Epithelial cell of proximal tubule (primary cell): ENCODE results near the gene FGF1. TPM values are rescaled to one million over a fixed set of nuclear protein-coding genes. Genes with fewer than 3 reads are reported as not detected.
A peak's percentile ranks its signal among the peaks of the same experiment; 100 is the strongest.

Source experiments
- DNase-seq: peaks from one replicate; pipeline ENCODE4 v3.0.0-alpha.2; 2011; ENCODE audit warnings: low read depth
- H3K4me3 ChIP-seq: 2 replicates; pipeline ENCODE4 v1.5.1; 2011; ENCODE audit warnings: low read depth, mild to moderate bottlenecking, low read length
- total RNA-seq: library from RNA; depleted of rRNA; stranded (reverse); fragments of >200 nt; gene quantifications from 2 replicates; pipeline ENCODE4 v1.2.3, GENCODE V29; 2015
- TF ChIP-seq, protein P1 (sequence below): conservative IDR thresholded peaks from 2 replicates; pipeline ENCODE4 v1.5.1; 2012; ENCODE audit warnings: low read depth, mild to moderate bottlenecking, low read length

FGF1 gene
- total RNA-seq, 1 donor from 2014 or later = 1.2 TPM

DNA sequence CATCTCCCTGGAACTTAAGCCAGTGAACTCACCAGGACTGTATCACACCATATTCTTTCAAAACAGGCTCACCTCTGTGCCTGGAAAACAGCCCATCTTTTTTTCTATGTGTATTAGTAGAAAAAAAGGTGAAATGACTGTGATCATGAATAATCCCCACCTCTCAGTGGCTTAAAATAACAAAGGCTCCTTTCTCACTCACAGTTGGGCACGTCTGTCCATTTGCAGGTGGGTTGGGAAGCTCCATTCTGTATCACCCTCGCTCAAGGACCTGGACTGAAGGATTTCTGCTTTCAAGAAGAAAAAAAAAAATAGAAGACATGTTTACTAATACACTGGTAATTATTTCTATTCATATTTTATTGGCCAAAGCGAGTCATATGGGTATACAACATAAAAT is 17.3 kb upstream of the FGF1 start:
- TF ChIP-seq, protein P1, sequence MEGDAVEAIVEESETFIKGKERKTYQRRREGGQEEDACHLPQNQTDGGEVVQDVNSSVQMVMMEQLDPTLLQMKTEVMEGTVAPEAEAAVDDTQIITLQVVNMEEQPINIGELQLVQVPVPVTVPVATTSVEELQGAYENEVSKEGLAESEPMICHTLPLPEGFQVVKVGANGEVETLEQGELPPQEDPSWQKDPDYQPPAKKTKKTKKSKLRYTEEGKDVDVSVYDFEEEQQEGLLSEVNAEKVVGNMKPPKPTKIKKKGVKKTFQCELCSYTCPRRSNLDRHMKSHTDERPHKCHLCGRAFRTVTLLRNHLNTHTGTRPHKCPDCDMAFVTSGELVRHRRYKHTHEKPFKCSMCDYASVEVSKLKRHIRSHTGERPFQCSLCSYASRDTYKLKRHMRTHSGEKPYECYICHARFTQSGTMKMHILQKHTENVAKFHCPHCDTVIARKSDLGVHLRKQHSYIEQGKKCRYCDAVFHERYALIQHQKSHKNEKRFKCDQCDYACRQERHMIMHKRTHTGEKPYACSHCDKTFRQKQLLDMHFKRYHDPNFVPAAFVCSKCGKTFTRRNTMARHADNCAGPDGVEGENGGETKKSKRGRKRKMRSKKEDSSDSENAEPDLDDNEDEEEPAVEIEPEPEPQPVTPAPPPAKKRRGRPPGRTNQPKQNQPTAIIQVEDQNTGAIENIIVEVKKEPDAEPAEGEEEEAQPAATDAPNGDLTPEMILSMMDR = no peak
- DNase-seq = no peak
- no peak overlapping the region for H3K4me3 ChIP-seq

DNA sequence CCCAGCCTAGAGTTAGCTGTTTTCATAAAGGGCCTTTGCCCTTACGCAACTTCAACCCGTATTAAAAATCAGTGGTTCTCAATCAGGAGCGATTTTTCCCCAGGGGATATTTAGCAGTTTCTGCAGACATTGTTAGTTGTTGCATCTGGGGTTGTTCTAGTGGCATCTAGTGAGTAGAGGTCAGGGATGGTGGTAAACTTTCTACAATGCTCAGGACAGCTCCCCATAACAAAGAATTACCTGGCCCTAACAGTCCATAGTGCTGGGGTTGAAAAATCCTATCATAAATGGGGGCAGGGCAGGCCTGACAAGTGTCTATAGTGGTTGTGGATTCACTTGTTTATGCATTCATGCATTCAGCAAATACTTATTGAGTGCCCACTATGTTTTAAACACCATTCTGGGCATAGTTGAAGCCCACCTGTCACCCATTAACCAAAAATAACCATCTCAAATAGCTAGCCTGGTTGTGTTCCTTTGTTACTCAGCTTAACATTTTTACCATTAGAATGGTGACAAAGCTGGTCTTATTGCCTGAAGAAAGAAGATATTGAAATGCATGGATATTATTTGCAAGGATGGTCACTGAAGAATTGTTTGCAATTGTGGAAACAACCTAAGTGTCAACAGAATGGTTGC is 15.9 kb upstream of the FGF1 start:
- TF ChIP-seq, protein P1 = no peak
- H3K4me3 ChIP-seq = no peak overlapping the region
- DNase-seq = no peak

DNA sequence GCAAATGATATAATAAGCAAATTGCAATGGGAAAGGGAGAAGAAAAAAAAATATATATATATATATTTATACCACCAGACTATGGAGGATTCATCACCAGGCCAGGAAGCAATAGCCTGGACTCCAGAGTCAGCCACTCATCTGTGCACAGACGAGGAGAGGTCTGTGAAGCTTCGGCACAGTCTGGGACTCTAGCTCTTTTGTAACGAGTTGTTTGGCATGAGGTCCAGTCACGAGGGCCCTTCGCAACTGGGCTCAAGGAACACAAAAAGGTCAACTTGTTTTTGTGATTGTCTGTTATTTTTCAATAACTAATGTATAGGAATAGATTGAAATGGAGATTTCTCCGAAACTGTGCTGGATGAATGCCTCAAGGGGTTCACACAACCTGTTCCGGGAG is 14.7 kb upstream of the FGF1 start:
- TF ChIP-seq, protein P1 = no peak
- DNase-seq = no peak
- no peak overlapping the region for H3K4me3 ChIP-seq

DNA sequence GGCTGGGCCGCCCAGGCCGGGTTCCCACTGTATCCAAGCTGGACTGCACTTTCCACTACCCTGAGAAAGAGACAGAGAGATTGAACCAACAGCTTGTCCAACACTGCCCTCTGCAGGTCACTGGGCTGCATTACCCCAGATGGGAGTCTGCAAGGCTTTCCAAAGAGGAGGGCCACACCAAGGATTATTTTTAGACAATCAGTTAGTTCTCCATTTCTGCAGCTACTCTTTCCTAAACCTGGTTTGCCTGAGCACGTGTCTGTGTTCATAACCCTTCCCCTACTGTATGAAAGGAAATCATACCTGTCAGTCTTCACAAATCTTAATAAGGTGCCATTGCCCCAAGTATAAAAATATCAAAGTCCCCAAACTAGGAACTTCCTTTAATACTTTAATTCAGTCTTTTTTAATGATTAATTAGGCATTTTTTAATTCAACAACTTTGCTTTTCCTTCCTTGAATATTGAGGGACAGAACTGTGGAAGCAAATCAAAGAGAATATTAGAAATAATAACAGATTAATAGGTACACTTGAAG is 13.4 kb upstream of the FGF1 start:
- DNase-seq = no peak

DNA sequence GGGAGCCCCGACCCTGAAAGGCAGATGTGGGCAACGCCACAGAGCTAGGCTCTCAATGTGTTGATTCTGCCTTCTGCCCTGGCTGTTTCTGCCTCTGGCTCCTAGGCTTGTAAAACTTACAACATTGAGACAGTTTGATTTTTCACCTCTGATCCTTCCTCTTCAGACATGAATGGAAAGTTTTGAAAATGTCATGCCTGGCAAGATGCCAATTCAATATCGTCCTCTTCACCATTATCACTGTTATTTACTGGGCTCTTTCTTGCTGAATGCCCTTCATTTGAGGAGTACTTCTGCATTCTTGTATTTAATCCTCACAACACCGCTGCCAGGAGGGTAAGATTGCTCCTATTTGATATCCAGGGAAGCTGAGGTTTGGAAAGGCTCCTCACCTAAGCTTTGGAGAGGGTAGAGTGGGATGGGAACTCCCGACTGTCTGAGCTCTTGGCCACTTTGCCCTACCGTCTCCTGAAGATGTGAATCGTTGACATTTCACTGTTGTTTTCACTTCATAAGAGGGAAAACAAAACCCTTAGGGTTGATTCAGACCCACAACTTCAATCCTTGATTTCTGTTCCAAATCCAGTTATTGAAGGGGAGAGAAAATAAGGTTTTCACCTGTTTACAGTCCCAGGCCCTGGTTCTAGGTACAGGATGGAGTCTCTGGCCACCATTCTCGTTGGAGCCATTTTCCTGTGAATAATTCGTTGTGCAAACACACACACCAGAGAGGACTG is 12.7 kb upstream of the FGF1 start:
- no peak for DNase-seq
- TF ChIP-seq, protein P1 = no peak
- no peak overlapping the region for H3K4me3 ChIP-seq

More for the DNA sequence above, 13.4 kb upstream of the FGF1 start:
- TF ChIP-seq, protein P1 = peak; percentile 99
- no peak overlapping the region for H3K4me3 ChIP-seq

DNA sequence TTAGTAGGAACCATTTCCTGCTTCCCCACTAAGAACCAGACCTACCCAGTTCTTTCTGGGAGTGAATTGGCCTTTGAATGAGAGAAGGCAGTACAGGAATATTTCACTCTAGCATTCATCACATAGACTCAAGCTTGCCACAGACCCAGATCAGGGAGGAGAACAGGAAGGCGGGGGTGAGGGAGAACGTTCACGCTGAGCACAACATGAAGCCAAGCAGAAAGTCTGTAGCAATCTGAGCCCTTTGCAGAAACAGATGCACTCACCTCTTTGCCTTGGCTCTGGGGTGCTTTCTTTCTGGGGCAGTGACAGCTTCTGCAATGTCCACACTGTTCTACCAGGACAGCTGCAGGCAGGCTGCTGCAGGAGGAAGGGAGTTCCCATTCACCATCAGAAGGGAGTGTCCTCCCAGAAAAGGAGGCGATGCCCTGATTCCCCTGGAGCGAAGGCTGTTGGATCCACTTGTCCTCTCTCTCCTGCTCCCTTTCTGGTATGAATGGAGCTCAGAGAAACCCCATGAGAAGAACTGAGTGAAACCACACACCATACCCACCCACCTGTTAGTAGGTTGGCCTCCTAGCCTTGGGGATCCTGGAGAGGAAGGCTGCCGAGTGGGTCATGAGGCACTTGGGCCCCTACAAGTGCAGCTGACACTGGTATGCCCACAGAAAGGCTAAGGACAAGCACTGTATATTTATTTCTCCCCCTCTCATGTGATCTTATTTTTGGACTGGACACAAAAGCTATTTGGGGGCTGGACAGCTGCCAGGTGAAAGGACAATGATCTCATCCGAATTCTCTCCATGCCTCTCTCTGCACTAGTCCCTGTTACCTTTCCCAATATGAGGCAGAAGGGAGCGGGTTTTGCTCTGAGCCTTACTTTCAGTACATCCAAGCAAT is 11.7 kb upstream of the FGF1 start:
- no peak overlapping the region for H3K4me3 ChIP-seq
- TF ChIP-seq, protein P1 = no peak
- DNase-seq = no peak
